ENCODE data around the gene HLA-DQB2.

GRCh38 chr6:32792901-32793435 is 29.6 kb upstream of the HLA-DQB2 start:
- TF ChIP-seq CTCF (optimal IDR thresholded peaks at IDR 0.05 in 1 of 3, IDR thresholded peaks at IDR 0.05 in 1 of 3, conservative IDR thresholded peaks at IDR 0.05 in 1 of 3; ENCODE audit: extremely low read depth in 1 of 3, insufficient read depth in 2 of 3, low read length in 3 of 3) (no peak), EZH2 (IDR thresholded peaks at IDR 0.05; ENCODE audit: low read length) (no peak)
